HepG2 (cell line): Measurements from ENCODE around the gene AGAP1. TPM values are rescaled to one million over a fixed set of nuclear protein-coding genes. Genes with fewer than 3 reads are reported as not detected.

ENCODE experiments used
- CBX5 ChIP-seq: sonication (generic); formaldehyde crosslinking; IDR thresholded peaks from 2 replicates; pipeline ENCODE4 v1.4.0; 2020; ENCODE audit warnings: missing genetic modification reagents, borderline replicate concordance
- CHD4 ChIP-seq: fragments of 200-600 bp; sonication (generic); IDR thresholded peaks from 2 replicates; pipeline ENCODE4 v1.7.0; 2017; ENCODE audit warnings: mild to moderate bottlenecking, low read length, borderline replicate concordance
- FOXC1 ChIP-seq: sonication (generic); formaldehyde crosslinking; IDR thresholded peaks from 2 replicates; pipeline ENCODE4 v1.8.0; 2022; ENCODE audit warnings: mild to moderate bottlenecking, missing genetic modification reagents, borderline replicate concordance
- HES4 ChIP-seq: sonication (generic); formaldehyde crosslinking; IDR thresholded peaks from 2 replicates; pipeline ENCODE4 v1.9.0; 2021; ENCODE audit warnings: mild to moderate bottlenecking, missing genetic modification reagents, borderline replicate concordance
- HIVEP1 ChIP-seq: sonication (generic); formaldehyde crosslinking; IDR thresholded peaks from 2 replicates; pipeline ENCODE4 v1.4.0; 2020; ENCODE audit warnings: mild to moderate bottlenecking, missing genetic modification reagents
- JARID2 ChIP-seq: sonication (generic); formaldehyde crosslinking; IDR thresholded peaks from 2 replicates; pipeline ENCODE4 v1.8.1; 2023; ENCODE audit warnings: missing genetic modification reagents, inconsistent platforms; ENCODE audit not compliant: insufficient replicate concordance
- POLR2AphosphoS5 ChIP-seq: IDR thresholded peaks from 2 replicates; pipeline ENCODE4 v1.6.1; 2012; ENCODE audit warnings: low read depth, low read length
- SUZ12 ChIP-seq: fragments of 150-350 bp; IDR thresholded peaks from 2 replicates; pipeline ENCODE4 v1.6.1; 2014; ENCODE audit warnings: low read depth, low read length
- TAF1 ChIP-seq: sonication (generic); formaldehyde crosslinking; IDR thresholded peaks from 2 replicates; pipeline ENCODE4 v1.4.0; 2020; ENCODE audit warnings: missing genetic modification reagents
- TBX2 ChIP-seq: sonication (generic); formaldehyde crosslinking; IDR thresholded peaks from 2 replicates; pipeline ENCODE4 v1.5.0; 2020; ENCODE audit warnings: missing genetic modification reagents, mild to moderate bottlenecking, borderline replicate concordance
- TCF7 ChIP-seq: sonication (generic); IDR thresholded peaks from 2 replicates; pipeline ENCODE4 v1.6.1; 2016; ENCODE audit warnings: antibody characterized with exemption, low read depth
- ZBTB8A ChIP-seq: sonication (generic); formaldehyde crosslinking; IDR thresholded peaks from 2 replicates; pipeline ENCODE4 v1.4.0; 2020; ENCODE audit warnings: mild to moderate bottlenecking, low read depth, missing genetic modification reagents, borderline replicate concordance
- ZFAT ChIP-seq: sonication (generic); formaldehyde crosslinking; conservative IDR thresholded peaks from 2 replicates; pipeline ENCODE4 v1.8.1; 2023; ENCODE audit warnings: missing genetic modification reagents, inconsistent platforms
- ZNF20 ChIP-seq: sonication (generic); formaldehyde crosslinking; IDR thresholded peaks from 2 replicates; pipeline ENCODE4 v1.4.0; 2020; ENCODE audit warnings: mild to moderate bottlenecking, moderate library complexity, missing genetic modification reagents
- ZNF468 ChIP-seq: sonication (generic); formaldehyde crosslinking; IDR thresholded peaks from 2 replicates; pipeline ENCODE4 v1.8.0; 2022; ENCODE audit warnings: mild to moderate bottlenecking, moderate library complexity, missing genetic modification reagents
- ZNF510 ChIP-seq: sonication (generic); formaldehyde crosslinking; IDR thresholded peaks from 2 replicates; pipeline ENCODE4 v1.4.0; 2020; ENCODE audit warnings: low read depth, mild to moderate bottlenecking, missing genetic modification reagents
- ZNF564 ChIP-seq: sonication (generic); formaldehyde crosslinking; IDR thresholded peaks from 2 replicates; pipeline ENCODE4 v1.8.1; 2023; ENCODE audit warnings: mild to moderate bottlenecking, missing genetic modification reagents
- ZNF652 ChIP-seq: IDR thresholded peaks from 2 replicates; pipeline ENCODE4 v1.6.1; 2016; ENCODE audit warnings: low read depth, borderline replicate concordance
- ZNF772 ChIP-seq: sonication (generic); formaldehyde crosslinking; IDR thresholded peaks from 2 replicates; pipeline ENCODE4 v1.5.0; 2020; ENCODE audit warnings: mild to moderate bottlenecking, missing genetic modification reagents
- ZNF777 ChIP-seq: sonication (generic); formaldehyde crosslinking; IDR thresholded peaks from 2 replicates; pipeline ENCODE4 v1.4.0; 2020; ENCODE audit warnings: missing genetic modification reagents
- ZNF891 ChIP-seq: sonication (generic); formaldehyde crosslinking; IDR thresholded peaks from 2 replicates; pipeline ENCODE4 v1.5.0; 2020; ENCODE audit warnings: mild to moderate bottlenecking, missing genetic modification reagents
- ZSCAN29 ChIP-seq: sonication (generic); formaldehyde crosslinking; conservative IDR thresholded peaks from 2 replicates; pipeline ENCODE4 v1.4.0; 2020; ENCODE audit warnings: mild to moderate bottlenecking, missing genetic modification reagents
- polyA plus RNA-seq, 8 experiments: library from polyadenylated mRNA; depleted of rRNA in 3 of 8; stranded (reverse) in 7 of 8; unstranded in 1 of 8; fragments of >200 nt; fragmentation: Illumina TruSeq in 4 of 8; extraction: Trizol in 4 of 8; gene quantifications; 2 replicates each; pipeline versions ENCODE4 v1.2.1 to v1.2.3, GENCODE V29; 2011 to 2016; ENCODE audit warnings: low read depth in 4 of 8, missing spikeins in 1 of 8, mixed read lengths in 1 of 8; ENCODE audit not compliant: insufficient read depth in 1 of 8
- total RNA-seq, 5 experiments: library from RNA; depleted of rRNA; stranded (reverse); fragments of >200 nt; fragmentation: Illumina TruSeq; extraction: Trizol; gene quantifications; 2 replicates each; pipeline ENCODE4 v1.2.3, GENCODE V29; 2016; ENCODE audit warnings: low read depth in 1 of 5
- TF ChIP-seq, protein P1 (sequence below): sonication (generic); formaldehyde crosslinking; IDR thresholded peaks from 2 replicates; pipeline ENCODE4 v1.5.0; 2020; ENCODE audit warnings: mild to moderate bottlenecking, low read depth, missing genetic modification reagents, borderline replicate concordance
- TF ChIP-seq, protein P2 (sequence below): sonication (generic); formaldehyde crosslinking; IDR thresholded peaks from 2 replicates; pipeline ENCODE4 v1.4.0; 2020; ENCODE audit warnings: missing genetic modification reagents
- TF ChIP-seq, protein P3 (sequence below): sonication (generic); formaldehyde crosslinking; IDR thresholded peaks from 2 replicates; pipeline ENCODE4 v1.4.0; 2020; ENCODE audit warnings: mild to moderate bottlenecking, missing genetic modification reagents

AGAP1 gene
- total and polyA plus RNA-seq, 2 of the 13 experiments (the other 11 are each of a cell fraction or from before 2014, with no cell fraction given) = 21.2 to 32.7 TPM

DNA sequence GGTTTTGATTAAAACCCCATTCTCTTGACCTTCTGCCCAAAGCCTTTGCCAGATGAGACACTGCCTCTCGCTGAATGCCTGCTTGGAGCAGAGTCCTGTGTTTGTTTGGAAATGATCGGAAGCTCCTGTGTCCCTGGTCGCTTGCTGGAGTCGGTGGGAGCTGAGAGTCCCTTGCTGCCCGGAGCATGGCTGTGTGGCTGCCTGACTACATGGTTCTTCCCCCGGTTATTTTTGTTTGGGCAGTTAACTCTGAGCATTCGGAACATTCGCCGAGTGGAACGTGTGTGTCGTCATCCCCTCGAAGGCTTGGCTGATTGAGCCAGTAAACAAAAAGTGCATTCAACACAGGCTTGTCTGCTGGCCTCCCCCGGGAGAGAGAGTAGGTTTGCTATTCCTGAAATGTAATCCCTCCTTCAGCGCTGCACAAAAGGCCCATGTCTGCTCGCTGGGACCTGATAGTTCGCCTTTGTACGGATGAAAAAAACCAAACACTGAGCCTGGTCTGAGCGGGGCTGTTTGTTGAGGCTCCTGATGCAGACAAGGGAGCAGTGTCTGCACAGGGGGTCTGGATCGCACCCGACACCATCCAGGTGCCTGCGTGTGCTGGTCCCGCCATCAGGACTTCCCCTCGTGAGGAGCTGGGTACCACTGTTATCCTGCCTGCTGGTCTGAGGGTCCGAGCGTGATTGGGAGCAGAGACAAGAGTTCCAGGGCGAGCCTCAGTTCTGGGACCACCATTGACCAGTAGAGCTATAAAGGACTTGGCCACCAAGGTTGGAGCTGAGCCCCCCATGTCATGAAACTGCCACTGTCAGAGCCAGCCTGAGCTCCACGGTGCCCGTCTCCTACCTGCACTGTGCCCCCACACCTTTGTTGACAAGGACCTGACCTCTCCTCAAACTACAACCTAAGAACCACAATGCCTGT lies 83.8 kb downstream of the AGAP1 start (continued):
- TF ChIP-seq ZSCAN29 (CRISPR knock-in tag) (peak; percentile 99), ZNF20 (CRISPR knock-in tag) (no peak), ZNF468 (no peak), SUZ12 (no peak), HES4 (no peak), ZFAT (CRISPR knock-in tag) (no peak), TBX2 (CRISPR knock-in tag) (peak; percentile 64), CBX5 (CRISPR knock-in tag) (no peak), HIVEP1 (CRISPR knock-in tag) (no peak), ZNF564 (peak; percentile 56; the same call in 1 of the 2 replicates), ZNF652 (CRISPR knock-in tag) (no peak), ZNF510 (CRISPR knock-in tag) (0 out of 2 replicates have a peak, but pooled peaks have one; percentile 64), TAF1 (no peak), TCF7 (no peak), CHD4 (no peak), ZBTB8A (CRISPR knock-in tag) (no peak), ZNF772 (CRISPR knock-in tag) (0 out of 2 replicates have a peak, but pooled peaks have one; percentile 69), ZNF891 (CRISPR knock-in tag) (no peak), JARID2 (no peak), FOXC1 (CRISPR knock-in tag) (0 out of 2 replicates have a peak, but pooled peaks have one; percentile 6), ZNF777 (CRISPR knock-in tag) (no peak), POLR2AphosphoS5 (no peak)
- TF ChIP-seq, protein P1, sequence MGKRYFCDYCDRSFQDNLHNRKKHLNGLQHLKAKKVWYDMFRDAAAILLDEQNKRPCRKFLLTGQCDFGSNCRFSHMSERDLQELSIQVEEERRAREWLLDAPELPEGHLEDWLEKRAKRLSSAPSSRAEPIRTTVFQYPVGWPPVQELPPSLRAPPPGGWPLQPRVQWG (CRISPR knock-in tag) = no peak
- TF ChIP-seq, protein P2, sequence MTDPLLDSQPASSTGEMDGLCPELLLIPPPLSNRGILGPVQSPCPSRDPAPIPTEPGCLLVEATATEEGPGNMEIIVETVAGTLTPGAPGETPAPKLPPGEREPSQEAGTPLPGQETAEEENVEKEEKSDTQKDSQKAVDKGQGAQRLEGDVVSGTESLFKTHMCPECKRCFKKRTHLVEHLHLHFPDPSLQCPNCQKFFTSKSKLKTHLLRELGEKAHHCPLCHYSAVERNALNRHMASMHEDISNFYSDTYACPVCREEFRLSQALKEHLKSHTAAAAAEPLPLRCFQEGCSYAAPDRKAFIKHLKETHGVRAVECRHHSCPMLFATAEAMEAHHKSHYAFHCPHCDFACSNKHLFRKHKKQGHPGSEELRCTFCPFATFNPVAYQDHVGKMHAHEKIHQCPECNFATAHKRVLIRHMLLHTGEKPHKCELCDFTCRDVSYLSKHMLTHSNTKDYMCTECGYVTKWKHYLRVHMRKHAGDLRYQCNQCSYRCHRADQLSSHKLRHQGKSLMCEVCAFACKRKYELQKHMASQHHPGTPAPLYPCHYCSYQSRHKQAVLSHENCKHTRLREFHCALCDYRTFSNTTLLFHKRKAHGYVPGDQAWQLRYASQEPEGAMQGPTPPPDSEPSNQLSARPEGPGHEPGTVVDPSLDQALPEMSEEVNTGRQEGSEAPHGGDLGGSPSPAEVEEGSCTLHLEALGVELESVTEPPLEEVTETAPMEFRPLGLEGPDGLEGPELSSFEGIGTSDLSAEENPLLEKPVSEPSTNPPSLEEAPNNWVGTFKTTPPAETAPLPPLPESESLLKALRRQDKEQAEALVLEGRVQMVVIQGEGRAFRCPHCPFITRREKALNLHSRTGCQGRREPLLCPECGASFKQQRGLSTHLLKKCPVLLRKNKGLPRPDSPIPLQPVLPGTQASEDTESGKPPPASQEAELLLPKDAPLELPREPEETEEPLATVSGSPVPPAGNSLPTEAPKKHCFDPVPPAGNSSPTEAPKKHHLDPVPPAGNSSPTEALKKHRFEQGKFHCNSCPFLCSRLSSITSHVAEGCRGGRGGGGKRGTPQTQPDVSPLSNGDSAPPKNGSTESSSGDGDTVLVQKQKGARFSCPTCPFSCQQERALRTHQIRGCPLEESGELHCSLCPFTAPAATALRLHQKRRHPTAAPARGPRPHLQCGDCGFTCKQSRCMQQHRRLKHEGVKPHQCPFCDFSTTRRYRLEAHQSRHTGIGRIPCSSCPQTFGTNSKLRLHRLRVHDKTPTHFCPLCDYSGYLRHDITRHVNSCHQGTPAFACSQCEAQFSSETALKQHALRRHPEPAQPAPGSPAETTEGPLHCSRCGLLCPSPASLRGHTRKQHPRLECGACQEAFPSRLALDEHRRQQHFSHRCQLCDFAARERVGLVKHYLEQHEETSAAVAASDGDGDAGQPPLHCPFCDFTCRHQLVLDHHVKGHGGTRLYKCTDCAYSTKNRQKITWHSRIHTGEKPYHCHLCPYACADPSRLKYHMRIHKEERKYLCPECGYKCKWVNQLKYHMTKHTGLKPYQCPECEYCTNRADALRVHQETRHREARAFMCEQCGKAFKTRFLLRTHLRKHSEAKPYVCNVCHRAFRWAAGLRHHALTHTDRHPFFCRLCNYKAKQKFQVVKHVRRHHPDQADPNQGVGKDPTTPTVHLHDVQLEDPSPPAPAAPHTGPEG = peak; percentile 41; the same call in 1 of the 2 replicates
- TF ChIP-seq, protein P3, sequence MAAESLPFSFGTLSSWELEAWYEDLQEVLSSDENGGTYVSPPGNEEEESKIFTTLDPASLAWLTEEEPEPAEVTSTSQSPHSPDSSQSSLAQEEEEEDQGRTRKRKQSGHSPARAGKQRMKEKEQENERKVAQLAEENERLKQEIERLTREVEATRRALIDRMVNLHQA (CRISPR knock-in tag) = no peak
